HG02884 (cell line): ENCODE results near the gene SLC35D3.
A peak's percentile ranks its signal among the peaks of the same experiment; 100 is the strongest.
"Not testable (repeated sequence)": the region's sequence is repeated elsewhere in the genome, so short reads cannot be mapped to it uniquely, and the experiment has no call there.

ENCODE experiments used
- ATAC-seq: cut with Tn5 transposase; IDR thresholded peaks from one replicate; pipeline ENCODE4 v1.9.1; 2021; ENCODE audit warnings: mild to moderate bottlenecking, moderate library complexity; ENCODE audit not compliant: unreplicated experiment

Gene SLC35D3

DNA sequence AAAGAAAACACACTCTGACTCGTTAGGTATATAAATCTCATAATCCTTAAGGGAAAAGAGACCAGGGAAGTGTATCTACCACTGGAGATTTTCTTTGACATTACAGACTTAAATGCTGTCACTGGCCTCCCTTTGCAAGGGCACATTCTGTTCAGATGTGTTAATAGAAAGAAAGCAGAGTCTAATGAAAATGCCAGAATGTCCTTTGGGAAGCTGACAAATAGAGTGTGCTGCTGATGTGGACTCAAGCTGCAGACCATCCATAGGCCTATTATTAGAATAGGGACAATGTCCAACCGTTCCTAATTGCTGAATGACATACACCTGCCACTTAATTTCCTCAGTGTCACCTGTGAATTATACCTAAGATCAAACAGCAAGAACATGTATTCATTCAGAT, 41.2 kb downstream of the SLC35D3 start:
- ATAC-seq: no peak

DNA sequence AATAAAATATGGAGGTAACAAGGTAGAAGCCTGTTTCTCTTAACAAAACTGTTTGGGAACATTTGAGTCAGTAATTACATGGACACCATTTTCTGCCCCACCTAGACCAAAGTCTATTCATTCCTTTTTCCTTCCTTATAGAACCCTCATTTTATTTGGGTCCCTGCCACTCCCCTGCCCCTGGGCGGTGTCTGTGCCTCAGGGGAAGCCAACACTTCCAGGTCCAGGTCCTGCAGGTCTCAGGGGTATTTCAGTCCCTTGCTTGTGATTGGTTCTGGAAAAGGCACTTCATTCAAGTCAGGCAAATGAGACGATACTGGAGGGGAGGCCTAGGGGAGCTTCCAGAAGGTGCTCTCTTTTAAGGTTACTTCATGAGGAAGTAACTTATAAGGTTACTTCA, 42.3 kb downstream of the SLC35D3 start:
- no peak for ATAC-seq

DNA sequence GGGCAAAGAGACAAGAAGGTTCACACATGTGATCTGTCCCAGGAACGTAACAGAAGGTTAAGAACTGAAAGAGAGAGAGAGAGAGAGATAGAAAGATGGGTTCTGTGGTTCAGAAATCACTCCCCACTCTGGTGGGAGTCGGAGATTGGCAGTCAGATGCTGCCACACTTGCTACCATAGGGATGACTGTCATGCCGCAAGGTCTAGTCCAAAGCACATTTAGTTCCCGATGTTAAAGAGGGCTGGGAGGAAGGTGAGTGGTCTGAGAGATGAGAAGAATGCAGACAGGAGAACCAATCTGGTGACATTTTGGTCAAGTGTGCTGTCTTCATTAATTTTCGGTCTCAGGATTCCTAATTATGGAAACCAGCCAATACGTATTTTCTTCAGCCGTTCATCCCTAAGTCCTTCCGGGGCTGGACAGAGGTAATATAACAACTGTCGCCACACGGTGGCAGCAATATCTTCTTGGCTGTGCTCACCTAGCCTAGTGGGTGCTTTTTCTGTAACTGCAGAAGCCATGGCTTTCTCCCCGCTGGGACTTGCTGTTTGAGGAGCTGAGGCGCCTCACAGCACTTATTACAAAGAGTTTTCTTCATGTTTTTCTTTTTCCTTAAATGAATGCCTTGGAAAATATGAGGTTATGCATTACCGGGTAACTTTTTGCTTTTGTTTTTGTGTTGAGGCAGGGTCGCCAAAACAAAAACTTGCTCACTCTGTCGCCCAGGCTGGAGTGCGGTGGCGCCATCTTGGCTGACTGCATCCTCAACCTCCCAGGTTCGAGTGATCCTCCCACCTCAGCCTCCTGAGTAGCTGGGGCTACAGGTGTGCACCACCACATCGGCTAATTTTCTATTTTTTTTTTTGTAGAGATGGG, 46.0 kb downstream of the SLC35D3 start:
- peak; percentile 74 for ATAC-seq

DNA sequence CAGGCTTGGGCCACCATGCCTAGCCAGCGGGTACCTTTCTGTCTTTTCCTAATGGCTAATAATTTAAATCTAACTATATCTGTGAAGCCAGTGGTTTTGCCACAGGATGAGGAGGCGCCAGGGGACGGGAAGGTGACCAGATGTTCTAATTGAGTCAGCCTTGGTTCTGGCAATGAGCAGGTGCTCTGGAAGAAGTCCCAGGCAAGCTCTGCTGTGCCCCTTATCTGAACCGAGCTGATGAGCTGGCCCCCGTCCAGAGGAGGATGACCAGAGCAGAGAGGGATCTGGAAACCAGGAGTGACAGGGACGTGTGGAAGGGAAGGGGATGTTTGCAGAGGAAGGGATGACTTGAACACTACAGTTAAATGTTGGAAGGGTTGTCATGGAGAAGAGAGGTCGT, 46.7 kb downstream of the SLC35D3 start:
- ATAC-seq: no peak

DNA sequence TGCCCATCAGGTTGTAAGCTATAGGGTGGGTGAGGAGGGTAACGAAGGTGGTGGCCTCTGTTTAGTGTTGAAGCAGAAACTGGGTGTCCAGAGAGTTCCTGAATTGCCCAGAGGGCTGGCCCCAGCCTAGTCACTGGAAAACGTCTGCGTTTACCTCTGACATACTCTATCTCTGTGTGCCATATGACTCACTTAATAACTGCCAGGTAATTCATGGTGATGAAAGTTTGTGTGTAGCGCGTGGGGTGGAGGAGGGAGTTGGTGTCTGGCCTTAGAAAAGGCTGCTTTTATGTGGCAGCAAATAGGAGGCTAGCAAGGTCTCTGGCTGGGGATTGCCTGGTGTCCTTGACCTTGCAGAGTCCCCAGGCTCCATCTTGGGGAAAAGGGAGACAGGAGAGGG, 47.3 kb downstream of the SLC35D3 start:
- no peak for ATAC-seq

DNA sequence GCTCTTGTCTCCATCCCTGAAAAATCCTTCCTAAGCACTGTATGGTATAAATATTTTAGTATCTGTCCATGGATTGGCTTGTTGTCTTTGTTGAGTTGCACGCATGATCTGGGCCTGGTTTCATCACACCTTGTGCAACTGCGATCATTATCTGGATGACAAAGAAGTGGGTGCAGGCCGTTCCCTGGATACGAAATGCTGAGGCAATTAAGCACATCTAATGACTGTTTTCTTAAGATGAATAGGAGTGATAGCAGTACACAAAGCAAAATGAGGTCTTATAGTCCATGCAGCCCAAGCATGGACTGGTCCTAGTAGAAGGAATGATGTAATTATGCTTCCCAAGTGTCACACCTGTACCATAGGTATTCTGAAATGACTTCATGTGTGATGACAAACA, 47.8 kb downstream of the SLC35D3 start:
- ATAC-seq: no peak

DNA sequence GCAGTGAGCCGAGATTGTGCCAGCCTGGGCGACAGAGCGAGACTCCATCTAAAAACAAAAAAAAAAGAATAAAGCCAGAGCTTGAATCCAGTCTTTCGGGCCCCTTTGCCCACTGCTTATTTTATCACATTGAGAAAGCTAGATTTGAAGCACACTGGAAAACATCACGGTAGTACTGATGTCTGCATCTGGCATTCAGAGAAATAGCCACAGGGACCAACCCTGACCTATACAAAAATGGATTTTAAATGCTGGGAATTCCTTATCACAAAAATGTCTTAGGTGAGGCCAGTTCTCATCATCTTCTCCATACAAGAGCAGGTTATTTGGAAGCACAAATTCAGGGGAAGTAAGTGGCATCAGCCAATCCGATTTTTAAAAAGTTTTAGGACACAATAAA, 49.5 kb downstream of the SLC35D3 start:
- ATAC-seq: no peak

DNA sequence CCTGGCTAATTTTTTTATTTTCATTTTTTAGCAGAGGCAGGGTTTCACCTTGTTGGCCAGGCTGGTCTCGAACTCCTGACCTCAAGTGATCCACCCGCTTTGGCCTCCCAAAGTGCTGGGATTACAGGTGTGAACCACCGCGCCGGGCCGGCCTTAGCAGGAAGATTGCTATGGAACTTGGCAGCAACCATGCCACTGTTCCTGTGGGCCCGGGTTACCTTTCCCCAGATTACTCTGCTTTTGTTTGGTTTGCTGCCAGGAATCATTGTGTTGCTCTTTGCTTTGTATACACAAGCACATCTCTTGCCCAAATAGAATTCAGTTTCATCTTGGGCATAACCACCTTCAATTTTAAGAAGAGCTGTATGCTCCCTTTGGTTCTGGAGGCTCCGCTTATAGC, 51.7 kb downstream of the SLC35D3 start:
- ATAC-seq: not testable (repeated sequence)
